GM18505 (cell line): ENCODE results near the gene IL16.

Experiments used
- ATAC-seq: cut with Tn5 transposase; IDR thresholded peaks from one replicate; pipeline ENCODE4 v1.9.1; 2021; ENCODE audit not compliant: unreplicated experiment
- POLR2A ChIP-seq: IDR thresholded peaks from 4 replicates; pipeline ENCODE4 v1.6.1; 2011; ENCODE audit warnings: borderline replicate concordance; ENCODE audit not compliant: insufficient read depth, insufficient read length; ENCODE audit errors: extremely low read depth

Gene IL16

DNA sequence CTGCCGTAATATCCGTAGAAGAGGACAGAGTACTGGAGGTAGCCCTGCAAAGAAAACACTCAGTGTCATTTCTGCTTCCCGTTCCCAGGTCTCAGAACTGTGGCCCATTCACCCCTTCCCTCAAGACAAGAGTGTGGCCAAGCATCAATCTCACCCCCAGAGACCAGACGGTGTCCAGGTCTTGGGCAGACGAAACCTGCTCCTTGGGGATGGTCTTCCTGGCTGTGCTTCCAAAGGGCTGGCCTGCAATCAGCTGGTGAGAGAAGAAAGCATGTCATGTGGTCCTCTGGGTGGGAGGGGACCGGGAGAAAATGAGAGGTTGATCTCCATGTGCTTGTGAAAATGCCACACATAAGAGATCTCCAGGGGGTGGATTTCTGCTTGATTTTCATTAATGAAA lies 161.6 kb downstream of the IL16 start:
- no peak for TF ChIP-seq POLR2A
- no peak for ATAC-seq

DNA sequence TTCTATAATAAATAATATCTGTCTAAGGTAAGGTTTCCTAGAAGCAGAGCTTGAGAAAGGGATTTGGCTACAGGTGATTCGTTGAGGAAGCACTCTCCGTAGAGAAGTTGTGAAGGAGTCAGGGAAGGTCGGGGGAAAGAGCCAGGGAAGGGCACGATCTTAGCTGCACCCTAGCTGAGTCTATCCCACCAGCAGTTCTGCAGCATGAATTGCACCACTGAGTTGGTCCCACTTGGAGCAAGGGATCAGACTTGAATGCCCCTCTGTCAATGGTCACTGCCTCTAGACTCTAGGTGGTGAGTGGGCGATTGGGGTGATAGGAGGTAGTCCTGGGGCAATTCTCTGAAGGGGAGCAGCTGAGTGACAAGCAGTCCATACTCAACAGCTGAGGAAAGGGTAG lies 163.8 kb downstream of the IL16 start:
- no peak for ATAC-seq
- TF ChIP-seq POLR2A, result no peak

DNA sequence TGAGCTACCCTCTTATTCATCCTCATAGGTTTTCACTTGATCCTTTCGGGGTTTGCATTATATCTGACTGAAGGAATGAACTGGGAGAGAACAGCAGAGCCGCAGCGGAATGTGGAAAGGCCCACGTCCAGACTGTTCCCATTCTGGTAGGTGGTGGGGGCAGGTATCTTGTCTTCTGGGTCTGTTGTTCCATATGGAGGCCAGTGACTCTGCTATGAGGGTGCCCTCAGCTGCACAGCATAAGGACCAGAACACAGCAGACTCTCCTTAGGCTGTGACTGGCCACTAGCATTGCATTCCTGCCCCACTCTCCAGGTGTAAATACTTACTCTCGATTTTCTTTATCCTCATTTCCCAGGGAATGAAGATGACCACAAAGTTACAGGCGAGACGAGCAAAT lies 165.2 kb downstream of the IL16 start:
- no peak for ATAC-seq
- no peak for TF ChIP-seq POLR2A

DNA sequence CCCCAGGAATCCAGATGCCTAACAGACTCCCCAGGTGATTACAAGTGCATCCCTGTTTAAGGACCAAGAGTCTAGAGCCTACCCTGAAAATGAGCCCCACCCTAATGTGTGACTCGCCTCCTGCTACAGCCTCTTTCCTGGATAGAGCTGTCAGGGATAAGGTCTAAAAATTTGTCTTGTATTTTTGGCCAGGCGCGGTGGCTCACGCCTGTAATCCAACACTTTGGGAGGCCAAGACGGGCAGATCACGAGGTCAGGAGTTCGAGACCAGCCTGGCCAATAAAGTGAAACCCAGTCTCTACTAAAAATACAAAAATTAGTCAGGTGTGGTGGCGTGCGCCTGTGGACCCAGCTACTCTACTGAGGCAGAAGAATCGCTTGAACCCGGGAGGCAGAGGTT lies 166.1 kb downstream of the IL16 start:
- TF ChIP-seq POLR2A, result no peak
- ATAC-seq, result no peak

DNA sequence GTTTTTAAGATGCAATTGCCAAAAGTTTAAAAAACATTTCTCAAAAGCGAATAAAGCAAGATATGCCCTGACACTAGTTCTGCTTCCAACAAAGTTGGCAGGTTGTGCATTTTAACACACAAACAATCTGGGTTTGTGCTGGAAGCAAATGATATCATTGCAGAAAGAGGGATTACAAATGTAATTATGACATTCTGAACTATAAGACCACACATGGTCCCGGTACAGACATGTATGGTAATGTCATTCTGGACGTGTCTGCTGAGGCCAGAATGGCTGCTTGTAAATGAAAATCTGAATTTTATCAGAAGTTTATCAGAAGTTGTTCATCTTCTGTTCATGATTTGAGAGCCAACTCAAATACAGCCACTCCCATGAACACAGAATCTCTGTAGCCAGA lies 166.6 kb downstream of the IL16 start:
- TF ChIP-seq POLR2A, result no peak
- ATAC-seq, result no peak
